Astrocyte (in vitro differentiated cells and primary cell): Measurements from ENCODE around the gene ROR2.

Source experiments
- EZH2 ChIP-seq: IDR thresholded peaks from 2 replicates; pipeline ENCODE4 v1.6.1; 2012; ENCODE audit warnings: mild to moderate bottlenecking, low read length, inconsistent platforms; ENCODE audit not compliant: insufficient read depth
- TF ChIP-seq, protein P1 (sequence below): IDR thresholded peaks from 2 replicates; pipeline ENCODE4 v1.5.1; 2011; ENCODE audit warnings: low read depth, mild to moderate bottlenecking, inconsistent platforms, low read length, moderate library complexity; ENCODE audit not compliant: insufficient read depth

DNA sequence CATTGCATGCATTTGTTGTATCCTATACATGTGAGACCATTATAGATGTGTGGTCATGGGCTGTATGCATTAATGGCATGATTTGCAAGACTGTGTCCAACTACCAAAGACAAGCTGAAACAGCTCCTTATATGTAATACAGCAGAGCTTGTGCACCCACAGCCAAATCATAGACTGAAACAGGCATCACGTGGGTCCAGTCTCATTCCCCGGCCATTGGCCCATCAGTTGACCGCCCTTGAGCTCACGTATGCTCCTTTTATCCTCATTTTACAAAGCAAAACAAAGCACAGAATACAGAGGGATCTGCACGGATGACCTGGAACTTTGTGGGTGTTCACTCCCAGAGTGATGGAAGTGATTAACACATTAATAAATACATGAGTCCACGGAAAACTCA lies 109.1 kb downstream of the ROR2 start:
- TF ChIP-seq, protein P1, sequence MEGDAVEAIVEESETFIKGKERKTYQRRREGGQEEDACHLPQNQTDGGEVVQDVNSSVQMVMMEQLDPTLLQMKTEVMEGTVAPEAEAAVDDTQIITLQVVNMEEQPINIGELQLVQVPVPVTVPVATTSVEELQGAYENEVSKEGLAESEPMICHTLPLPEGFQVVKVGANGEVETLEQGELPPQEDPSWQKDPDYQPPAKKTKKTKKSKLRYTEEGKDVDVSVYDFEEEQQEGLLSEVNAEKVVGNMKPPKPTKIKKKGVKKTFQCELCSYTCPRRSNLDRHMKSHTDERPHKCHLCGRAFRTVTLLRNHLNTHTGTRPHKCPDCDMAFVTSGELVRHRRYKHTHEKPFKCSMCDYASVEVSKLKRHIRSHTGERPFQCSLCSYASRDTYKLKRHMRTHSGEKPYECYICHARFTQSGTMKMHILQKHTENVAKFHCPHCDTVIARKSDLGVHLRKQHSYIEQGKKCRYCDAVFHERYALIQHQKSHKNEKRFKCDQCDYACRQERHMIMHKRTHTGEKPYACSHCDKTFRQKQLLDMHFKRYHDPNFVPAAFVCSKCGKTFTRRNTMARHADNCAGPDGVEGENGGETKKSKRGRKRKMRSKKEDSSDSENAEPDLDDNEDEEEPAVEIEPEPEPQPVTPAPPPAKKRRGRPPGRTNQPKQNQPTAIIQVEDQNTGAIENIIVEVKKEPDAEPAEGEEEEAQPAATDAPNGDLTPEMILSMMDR: no peak
- no peak for TF ChIP-seq EZH2
